Sigmoid colon (tissue), 4 donors: ENCODE measurements around the gene GNE.

Experiments used
- POLR2A ChIP-seq, 2 donors: fragments of 450-650 bp; IDR thresholded peaks; one replicate each; pipeline ENCODE4 v1.6.1; 2016; ENCODE audit warnings: antibody characterized with exemption in 2 of 2, mild to moderate bottlenecking in 2 of 2, moderate library complexity in 2 of 2
- POLR2AphosphoS5 ChIP-seq, 4 donors: sonication (generic); formaldehyde crosslinking; IDR thresholded peaks; one replicate each; pipeline ENCODE4 v1.6.1; 2017; ENCODE audit warnings: antibody characterized with exemption in 4 of 4

DNA sequence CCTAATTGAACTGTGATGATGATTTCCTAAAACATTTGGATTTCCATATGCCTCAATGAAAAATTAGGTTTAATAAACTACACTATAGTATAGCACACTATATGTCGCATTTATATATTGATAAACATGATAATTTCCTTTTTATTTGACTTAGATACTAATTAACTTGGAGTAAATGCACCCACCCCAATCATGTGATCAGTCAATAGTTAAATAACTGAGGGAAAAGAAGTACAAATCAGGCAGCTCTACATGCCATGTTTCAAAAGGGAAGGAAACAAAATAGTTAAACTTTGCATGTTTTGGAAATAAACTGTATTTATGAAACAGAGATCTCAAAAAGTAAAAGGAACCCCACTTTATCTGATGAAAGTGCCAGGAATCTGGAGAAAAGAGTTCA lies 18.0 kb upstream of the GNE start:
- TF ChIP-seq POLR2AphosphoS5 (IDR thresholded peaks at IDR 0.05): no peak
- TF ChIP-seq POLR2A (IDR thresholded peaks at IDR 0.05): no peak
